Measurements from ENCODE around the gene MGMT.

Gene MGMT

DNA sequence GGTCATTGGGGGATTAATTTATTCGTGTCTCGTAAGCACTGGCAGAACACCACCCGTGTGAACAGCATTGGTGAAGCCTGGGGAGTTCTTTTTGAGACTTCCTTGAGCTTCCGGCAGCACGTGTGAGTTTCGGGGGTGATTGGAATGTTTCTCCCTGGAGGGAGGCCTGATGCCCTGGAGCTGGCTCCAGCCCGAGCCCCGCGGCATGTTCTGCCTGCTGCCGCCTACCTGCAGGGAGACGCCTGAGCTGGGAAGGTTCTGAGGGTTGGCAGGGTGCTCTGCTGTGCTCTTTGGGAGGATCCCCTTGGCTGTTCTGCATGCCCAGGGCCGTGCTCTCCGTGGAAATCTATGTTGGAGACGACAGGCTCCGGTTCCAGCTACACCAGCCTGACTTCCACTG, 159.3 kb downstream of the MGMT start:
- TF ChIP-seq SPI1 (IDR thresholded peaks at IDR 0.05; ENCODE audit: borderline replicate concordance, low read depth) (no peak), CTCF (IDR thresholded peaks at IDR 0.05; ENCODE audit: insufficient read depth, low read length) (no peak), GABPA (IDR thresholded peaks at IDR 0.05; ENCODE audit: low read depth) (no peak), POLR2AphosphoS5 (IDR thresholded peaks at IDR 0.05; ENCODE audit: low read depth) (no peak)
- Histone ChIP-seq H3K4me3 (replicated peaks; ENCODE audit: insufficient read depth, low read length) (no peak overlapping the region), H3K27ac (replicated peaks) (no peak overlapping the region), H3K27me3 (ENCODE audit: insufficient read depth, poor library complexity, severe bottlenecking) (no peaks in the 10 kb centered on the region)
- DNase-seq (ENCODE audit: low read depth in 1 of 2, low spot score in 1 of 2): no peak

DNA sequence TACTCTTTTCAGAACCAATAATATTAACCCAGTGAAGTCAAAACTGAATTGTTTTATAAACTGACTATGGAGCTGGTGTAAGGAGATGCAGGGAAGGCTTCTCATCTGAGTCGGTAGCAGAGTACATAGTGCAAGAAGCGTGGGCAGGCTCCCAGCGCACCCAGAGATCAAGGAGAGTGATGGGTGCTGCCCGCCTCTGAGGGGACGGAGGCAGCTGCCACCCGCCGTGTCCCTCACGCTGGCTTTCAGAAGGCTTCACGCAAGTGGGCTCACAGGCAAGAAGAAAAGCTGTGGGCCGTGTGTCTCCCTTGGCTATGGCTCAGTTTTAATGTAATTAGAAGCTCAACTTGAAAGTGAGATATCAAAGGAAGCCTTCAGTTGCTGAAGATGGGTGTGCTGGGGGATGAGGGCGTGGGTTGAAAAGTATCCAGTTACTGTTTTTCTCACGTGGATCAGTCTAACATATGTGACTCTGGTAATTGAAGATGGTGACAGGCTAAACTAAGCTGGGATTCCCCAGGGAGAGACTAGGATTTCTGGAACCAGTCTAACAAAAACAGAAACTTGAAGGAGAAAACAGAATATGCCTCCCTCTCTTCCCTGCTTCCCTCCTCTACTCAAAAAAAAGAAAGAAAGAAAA, 159.9 kb downstream of the MGMT start:
- no peak overlapping the region for H3K27ac ChIP-seq (replicated peaks)

GRCh38 chr10:129627442-129627841, 160.4 kb downstream of the MGMT start:
- TF ChIP-seq CTCF (IDR thresholded peaks at IDR 0.05; ENCODE audit: insufficient read depth, low read length) (no peak), POLR2AphosphoS5 (IDR thresholded peaks at IDR 0.05; ENCODE audit: low read depth) (no peak), GABPA (IDR thresholded peaks at IDR 0.05; ENCODE audit: low read depth) (no peak), SPI1 (IDR thresholded peaks at IDR 0.05; ENCODE audit: borderline replicate concordance, low read depth) (no peak)
- TF ChIP-seq, protein P1, sequence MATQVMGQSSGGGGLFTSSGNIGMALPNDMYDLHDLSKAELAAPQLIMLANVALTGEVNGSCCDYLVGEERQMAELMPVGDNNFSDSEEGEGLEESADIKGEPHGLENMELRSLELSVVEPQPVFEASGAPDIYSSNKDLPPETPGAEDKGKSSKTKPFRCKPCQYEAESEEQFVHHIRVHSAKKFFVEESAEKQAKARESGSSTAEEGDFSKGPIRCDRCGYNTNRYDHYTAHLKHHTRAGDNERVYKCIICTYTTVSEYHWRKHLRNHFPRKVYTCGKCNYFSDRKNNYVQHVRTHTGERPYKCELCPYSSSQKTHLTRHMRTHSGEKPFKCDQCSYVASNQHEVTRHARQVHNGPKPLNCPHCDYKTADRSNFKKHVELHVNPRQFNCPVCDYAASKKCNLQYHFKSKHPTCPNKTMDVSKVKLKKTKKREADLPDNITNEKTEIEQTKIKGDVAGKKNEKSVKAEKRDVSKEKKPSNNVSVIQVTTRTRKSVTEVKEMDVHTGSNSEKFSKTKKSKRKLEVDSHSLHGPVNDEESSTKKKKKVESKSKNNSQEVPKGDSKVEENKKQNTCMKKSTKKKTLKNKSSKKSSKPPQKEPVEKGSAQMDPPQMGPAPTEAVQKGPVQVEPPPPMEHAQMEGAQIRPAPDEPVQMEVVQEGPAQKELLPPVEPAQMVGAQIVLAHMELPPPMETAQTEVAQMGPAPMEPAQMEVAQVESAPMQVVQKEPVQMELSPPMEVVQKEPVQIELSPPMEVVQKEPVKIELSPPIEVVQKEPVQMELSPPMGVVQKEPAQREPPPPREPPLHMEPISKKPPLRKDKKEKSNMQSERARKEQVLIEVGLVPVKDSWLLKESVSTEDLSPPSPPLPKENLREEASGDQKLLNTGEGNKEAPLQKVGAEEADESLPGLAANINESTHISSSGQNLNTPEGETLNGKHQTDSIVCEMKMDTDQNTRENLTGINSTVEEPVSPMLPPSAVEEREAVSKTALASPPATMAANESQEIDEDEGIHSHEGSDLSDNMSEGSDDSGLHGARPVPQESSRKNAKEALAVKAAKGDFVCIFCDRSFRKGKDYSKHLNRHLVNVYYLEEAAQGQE (IDR thresholded peaks at IDR 0.05; ENCODE audit: insufficient replicate concordance, low read depth): no peak
- no peak for DNase-seq (ENCODE audit: low read depth in 1 of 2, low spot score in 1 of 2)
- Histone ChIP-seq H3K27me3 (ENCODE audit: insufficient read depth, poor library complexity, severe bottlenecking) (no peaks in the 10 kb centered on the region), H3K27ac (replicated peaks) (no peak overlapping the region), H3K4me3 (replicated peaks; ENCODE audit: insufficient read depth, low read length) (no peak overlapping the region)

More for the DNA sequence above, 159.9 kb downstream of the MGMT start:
- TF ChIP-seq GABPA (IDR thresholded peaks at IDR 0.05; ENCODE audit: low read depth) (no peak), POLR2AphosphoS5 (IDR thresholded peaks at IDR 0.05; ENCODE audit: low read depth) (no peak), CTCF (IDR thresholded peaks at IDR 0.05; ENCODE audit: insufficient read depth, low read length) (no peak), SPI1 (IDR thresholded peaks at IDR 0.05; ENCODE audit: borderline replicate concordance, low read depth) (no peak)
- no peak for DNase-seq (ENCODE audit: low read depth in 1 of 2, low spot score in 1 of 2)
- Histone ChIP-seq H3K27me3 (ENCODE audit: insufficient read depth, poor library complexity, severe bottlenecking) (no peaks in the 10 kb centered on the region), H3K4me3 (replicated peaks; ENCODE audit: insufficient read depth, low read length) (no peak overlapping the region)

- H3K27me3 ChIP-seq (ENCODE audit: insufficient read depth, poor library complexity, severe bottlenecking): no peaks in the 10 kb centered on the region
- H3K27ac ChIP-seq (replicated peaks): no peak overlapping the region
- TF ChIP-seq SPI1 (IDR thresholded peaks at IDR 0.05; ENCODE audit: borderline replicate concordance, low read depth): no peak
- TF ChIP-seq POLR2AphosphoS5 (IDR thresholded peaks at IDR 0.05; ENCODE audit: low read depth): no peak
- TF ChIP-seq GABPA (IDR thresholded peaks at IDR 0.05; ENCODE audit: low read depth): no peak
- no peak for TF ChIP-seq CTCF (IDR thresholded peaks at IDR 0.05; ENCODE audit: insufficient read depth, low read length)
- TF ChIP-seq, protein P1 (IDR thresholded peaks at IDR 0.05; ENCODE audit: insufficient replicate concordance, low read depth): no peak
- H3K4me3 ChIP-seq (replicated peaks; ENCODE audit: insufficient read depth, low read length): no peak overlapping the region
- no peak for DNase-seq (ENCODE audit: low read depth in 1 of 2, low spot score in 1 of 2)
These were observed 161.8 kb downstream of the MGMT start for GRCh38 chr10:129628823-129629222.
